ENCODE results near the gene MLLT3. TPM values are rescaled to one million over a fixed set of nuclear protein-coding genes. Genes with fewer than 3 reads are reported as not detected.

The MLLT3 gene
- total RNA-seq, 3 donors from 2014 or later (not counting 1 experiment from before 2014, with no cell fraction given): 24.3 to 26.6 (median 25.2) TPM

- no peaks in the 10 kb centered on the region for H3K9me3 Mint-ChIP-seq
- 40% methylated on average over 1 of the region's 4 CpGs for WGBS (ENCODE audit: insufficient coverage)
- Histone ChIP-seq H3K36me3 (ENCODE audit: control insufficient read depth, insufficient read depth, low read length) (no peaks in the 10 kb centered on the region), H3K27me3 (ENCODE audit: control insufficient read depth, insufficient read depth, low read length) (no peaks in the 10 kb centered on the region), H3K4me3 (ENCODE audit: low read length) (no peak overlapping the region), H3K4me1 (ENCODE audit: control insufficient read depth, insufficient read depth, low read length) (no peaks in the 10 kb centered on the region), H3K27ac (ENCODE audit: low read length) (no peak overlapping the region), H3K9me3 (ENCODE audit: control insufficient read depth, insufficient read depth, low read length) (no peaks in the 10 kb centered on the region)
- H3K4me3 Mint-ChIP-seq: no peak overlapping the region
- no peak for TF ChIP-seq CTCF (IDR thresholded peaks at IDR 0.05)
- no peak overlapping the region for H3K27ac Mint-ChIP-seq
- no peaks in the 10 kb centered on the region for H3K27me3 Mint-ChIP-seq (ENCODE audit: low read depth in 2 of 2)
- H3K4me1 Mint-ChIP-seq: peaks cover 39 to 43% of the 10 kb centered on the region in 2 donors
- no peaks in the 10 kb centered on the region for H3K36me3 Mint-ChIP-seq
- no peak for ATAC-seq
- DNase-seq: no peak
- intact Hi-C loops (cut with micrococcal nuclease): no loop called here
These were observed 181.1 kb downstream of the MLLT3 start for GRCh38 chr9:20441166-20441565.

- Mint-ChIP-seq H3K4me3 (no peak overlapping the region), H3K36me3 (no peaks in the 10 kb centered on the region), H3K9me3 (no peaks in the 10 kb centered on the region), H3K4me1 (peaks cover 27 to 35% of the 10 kb centered on the region in 2 donors), H3K27ac (no peak overlapping the region), H3K27me3 (ENCODE audit: low read depth in 2 of 2) (no peaks in the 10 kb centered on the region)
- H3K27ac ChIP-seq (ENCODE audit: low read length): no peak overlapping the region
- no peaks in the 10 kb centered on the region for H3K36me3 ChIP-seq (ENCODE audit: control insufficient read depth, insufficient read depth, low read length)
- H3K4me1 ChIP-seq (ENCODE audit: control insufficient read depth, insufficient read depth, low read length): no peaks in the 10 kb centered on the region
- H3K4me3 ChIP-seq (ENCODE audit: low read length): no peak overlapping the region
- no peaks in the 10 kb centered on the region for H3K27me3 ChIP-seq (ENCODE audit: control insufficient read depth, insufficient read depth, low read length)
- ATAC-seq (no peak), DNase-seq (no peak)
- no peak for TF ChIP-seq CTCF (IDR thresholded peaks at IDR 0.05)
- WGBS (ENCODE audit: insufficient coverage): 100% methylated on average over 1 of the region's 2 CpGs
- H3K9me3 ChIP-seq (ENCODE audit: control insufficient read depth, insufficient read depth, low read length): no peaks in the 10 kb centered on the region
- intact Hi-C loops (cut with micrococcal nuclease): no loop called here
These were observed 184.8 kb downstream of the MLLT3 start for GRCh38 chr9:20437476-20437875.

- Mint-ChIP-seq H3K4me3 (no peak overlapping the region), H3K9me3 (no peaks in the 10 kb centered on the region), H3K4me1 (peaks cover 27% of the 10 kb centered on the region in 2 donors), H3K36me3 (no peaks in the 10 kb centered on the region), H3K27me3 (ENCODE audit: low read depth in 2 of 2) (no peaks in the 10 kb centered on the region), H3K27ac (no peak overlapping the region)
- Histone ChIP-seq H3K27me3 (ENCODE audit: control insufficient read depth, insufficient read depth, low read length) (no peaks in the 10 kb centered on the region), H3K36me3 (ENCODE audit: control insufficient read depth, insufficient read depth, low read length) (no peaks in the 10 kb centered on the region), H3K9me3 (ENCODE audit: control insufficient read depth, insufficient read depth, low read length) (no peaks in the 10 kb centered on the region), H3K27ac (ENCODE audit: low read length) (no peak overlapping the region), H3K4me3 (ENCODE audit: low read length) (no peak overlapping the region), H3K4me1 (ENCODE audit: control insufficient read depth, insufficient read depth, low read length) (no peaks in the 10 kb centered on the region)
- ATAC-seq (no peak), DNase-seq (no peak)
- TF ChIP-seq CTCF (IDR thresholded peaks at IDR 0.05): no peak
- WGBS (ENCODE audit: insufficient coverage): 100% methylated on average over 1 of the region's 1 CpG
- intact Hi-C loops (cut with micrococcal nuclease): no loop called here
These were observed 185.7 kb downstream of the MLLT3 start for GRCh38 chr9:20436476-20437195.

- Mint-ChIP-seq H3K9me3 (no peaks in the 10 kb centered on the region), H3K27ac (no peak overlapping the region), H3K4me1 (no peaks in the 10 kb centered on the region), H3K4me3 (no peak overlapping the region), H3K36me3 (no peaks in the 10 kb centered on the region), H3K27me3 (ENCODE audit: low read depth in 2 of 2) (no peaks in the 10 kb centered on the region)
- WGBS (ENCODE audit: insufficient coverage): 100% methylated on average over 1 of the region's 1 CpG
- no peak overlapping the region for H3K4me3 ChIP-seq (ENCODE audit: low read length)
- H3K9me3 ChIP-seq (ENCODE audit: control insufficient read depth, insufficient read depth, low read length): no peaks in the 10 kb centered on the region
- H3K27ac ChIP-seq (ENCODE audit: low read length): no peak overlapping the region
- ATAC-seq: no peak
- no peaks in the 10 kb centered on the region for H3K27me3 ChIP-seq (ENCODE audit: control insufficient read depth, insufficient read depth, low read length)
- no peaks in the 10 kb centered on the region for H3K36me3 ChIP-seq (ENCODE audit: control insufficient read depth, insufficient read depth, low read length)
- no peak for DNase-seq
- H3K4me1 ChIP-seq (ENCODE audit: control insufficient read depth, insufficient read depth, low read length): no peaks in the 10 kb centered on the region
- intact Hi-C loops (cut with micrococcal nuclease): no loop called here
- TF ChIP-seq CTCF (IDR thresholded peaks at IDR 0.05): no peak
These were observed 193.3 kb downstream of the MLLT3 start for GRCh38 chr9:20428976-20429375.
